SK-N-SH treated with all-trans-retinoic acid at 6 μM for 48 hours (cell line): ENCODE measurements around the gene NPAS2.

Experiments
- ATAC-seq: fragments of 200-7000 bp; cut with Tn5 transposase; 3 replicates; pipeline ENCODE4 v1.9.1; 2020; ENCODE audit warnings: mild to moderate bottlenecking, moderate library complexity
- ARNTL ChIP-seq: fragments of 450-650 bp; formaldehyde crosslinking; IDR thresholded peaks from 2 replicates; pipeline ENCODE4 v1.5.0; 2020; ENCODE audit warnings: low read depth, mild to moderate bottlenecking, moderate library complexity, borderline replicate concordance
- BACH2 ChIP-seq: fragments of 250-450 bp; sonication (Bioruptor Pico); IDR thresholded peaks from 2 replicates; pipeline ENCODE4 v1.9.0; 2021; ENCODE audit warnings: mild to moderate bottlenecking, borderline replicate concordance
- CREB5 ChIP-seq: fragments of 250-450 bp; sonication (Bioruptor Pico); IDR thresholded peaks from 2 replicates; pipeline ENCODE4 v1.5.1; 2020; ENCODE audit warnings: low read depth, mild to moderate bottlenecking, moderate library complexity
- CSDC2 ChIP-seq: fragments of 250-450 bp; sonication (Bioruptor Pico); IDR thresholded peaks from 2 replicates; pipeline ENCODE4 v1.5.0; 2020; ENCODE audit warnings: mild to moderate bottlenecking, moderate library complexity
- ESRRG ChIP-seq: fragments of 250-450 bp; sonication (Bioruptor Pico); IDR thresholded peaks from 2 replicates; pipeline ENCODE4 v1.6.1; 2021; ENCODE audit warnings: mild to moderate bottlenecking
- GLIS3 ChIP-seq: fragments of 250-450 bp; sonication (Bioruptor Pico); IDR thresholded peaks from 2 replicates; pipeline ENCODE4 v1.5.0; 2020; ENCODE audit warnings: mild to moderate bottlenecking, moderate library complexity
- ISL1 ChIP-seq: fragments of 250-450 bp; sonication (Bioruptor Pico); IDR thresholded peaks from 2 replicates; pipeline ENCODE4 v2.1.2; 2022; ENCODE audit warnings: mild to moderate bottlenecking, moderate library complexity
- PATZ1 ChIP-seq: fragments of 250-450 bp; sonication (Bioruptor Pico); IDR thresholded peaks from 2 replicates; pipeline ENCODE4 v1.8.0; 2020; ENCODE audit warnings: mild to moderate bottlenecking, moderate library complexity, borderline replicate concordance
- POU6F1 ChIP-seq: fragments of 250-450 bp; sonication (Bioruptor Pico); IDR thresholded peaks from 2 replicates; pipeline ENCODE4 v1.8.0; 2021; ENCODE audit warnings: low read depth, mild to moderate bottlenecking, moderate library complexity, borderline replicate concordance
- RARB ChIP-seq: fragments of 250-450 bp; sonication (Bioruptor Pico); IDR thresholded peaks from 2 replicates; pipeline ENCODE4 v1.8.0; 2021; ENCODE audit warnings: mild to moderate bottlenecking, moderate library complexity
- SNAI2 ChIP-seq: fragments of 250-450 bp; sonication (Bioruptor Pico); IDR thresholded peaks from 2 replicates; pipeline ENCODE4 v1.5.0; 2020; ENCODE audit warnings: mild to moderate bottlenecking, moderate library complexity
- TOX ChIP-seq: fragments of 250-450 bp; sonication (Bioruptor Pico); IDR thresholded peaks from 2 replicates; pipeline ENCODE4 v1.8.0; 2021; ENCODE audit warnings: mild to moderate bottlenecking, moderate library complexity, borderline replicate concordance
- TSHZ2 ChIP-seq: fragments of 250-450 bp; sonication (Bioruptor Pico); IDR thresholded peaks from 2 replicates; pipeline ENCODE4 v1.5.0; 2020; ENCODE audit warnings: mild to moderate bottlenecking, moderate library complexity
- ZFP3 ChIP-seq: fragments of 250-450 bp; sonication (Bioruptor Pico); IDR thresholded peaks from 2 replicates; pipeline ENCODE4 v1.5.0; 2020; ENCODE audit warnings: mild to moderate bottlenecking, moderate library complexity
- ZFP30 ChIP-seq: fragments of 450-650 bp; formaldehyde crosslinking; IDR thresholded peaks from 2 replicates; pipeline ENCODE4 v1.5.0; 2022; ENCODE audit warnings: mild to moderate bottlenecking, moderate library complexity
- ZNF565 ChIP-seq: fragments of 450-650 bp; formaldehyde crosslinking; conservative IDR thresholded peaks from 2 replicates; pipeline ENCODE4 v1.5.0; 2020; ENCODE audit warnings: low read depth, mild to moderate bottlenecking, moderate library complexity
- ZNF70 ChIP-seq: fragments of 450-650 bp; formaldehyde crosslinking; IDR thresholded peaks from 2 replicates; pipeline ENCODE4 v1.5.0; 2020; ENCODE audit warnings: mild to moderate bottlenecking, moderate library complexity
- TF ChIP-seq, protein P1 (sequence below): fragments of 250-450 bp; sonication (Bioruptor Pico); IDR thresholded peaks from 2 replicates; pipeline ENCODE4 v1.5.1; 2021; ENCODE audit warnings: mild to moderate bottlenecking, moderate library complexity

The NPAS2 gene

DNA sequence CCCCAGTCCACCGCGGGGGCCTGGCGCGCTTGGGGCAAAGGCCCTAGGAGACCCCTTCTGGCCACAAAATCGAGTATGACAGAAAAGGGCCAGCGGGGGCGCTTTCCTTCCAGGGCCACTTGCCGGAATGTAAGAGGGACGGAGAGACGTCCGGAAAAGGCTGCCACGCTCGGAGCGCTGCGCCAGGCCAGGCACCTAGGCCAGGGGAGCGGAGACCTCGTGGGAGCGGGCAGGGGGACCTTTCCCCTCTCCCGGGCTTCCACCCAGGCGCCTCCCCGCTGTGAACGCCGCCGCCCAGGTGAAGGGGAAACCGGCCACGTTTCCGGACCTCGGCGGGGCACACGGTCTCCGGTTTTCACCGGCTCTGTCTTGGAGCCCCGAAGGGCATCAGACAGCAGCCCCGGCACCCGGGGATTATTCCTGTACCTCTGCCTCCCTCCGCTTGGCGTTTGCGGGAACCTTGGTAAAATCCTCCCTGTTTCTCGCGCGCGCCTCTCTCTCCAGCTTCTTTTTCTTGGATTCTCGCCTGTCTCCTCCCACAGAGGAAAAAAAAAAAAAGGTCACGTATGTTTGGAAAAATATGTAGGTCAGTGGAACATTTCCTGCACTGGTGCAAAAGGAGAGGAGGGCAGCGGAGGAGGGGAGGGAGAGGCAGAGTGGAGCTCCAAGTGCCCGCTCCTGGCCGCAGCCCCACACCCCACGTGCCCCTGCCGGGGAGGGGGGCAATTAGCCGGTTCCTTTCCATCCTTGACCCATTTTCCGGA is 1.2 kb upstream of the NPAS2 start:
- peak; percentile 68 for ATAC-seq
- TF ChIP-seq ZNF70 (no peak), CREB5 (no peak), ZFP3 (CRISPR knock-in tag) (no peak), ISL1 (CRISPR knock-in tag) (no peak), ZNF565 (CRISPR knock-in tag) (no peak), SNAI2 (CRISPR knock-in tag) (no peak), ZFP30 (CRISPR knock-in tag) (no peak)

GRCh38 chr2:100820273-100820522 is 259 bp downstream of the NPAS2 start:
- no peak for ATAC-seq
- TF ChIP-seq TOX (CRISPR knock-in tag) (no peak), ZNF70 (no peak), ARNTL (CRISPR knock-in tag) (no peak), TSHZ2 (CRISPR knock-in tag) (no peak), ISL1 (CRISPR knock-in tag) (no peak), POU6F1 (CRISPR knock-in tag) (no peak), RARB (CRISPR knock-in tag) (no peak), SNAI2 (CRISPR knock-in tag) (no peak), ESRRG (CRISPR knock-in tag) (no peak), ZFP3 (CRISPR knock-in tag) (no peak), ZNF565 (CRISPR knock-in tag) (no peak), PATZ1 (CRISPR knock-in tag) (no peak), GLIS3 (no peak), BACH2 (CRISPR knock-in tag) (no peak), CSDC2 (CRISPR knock-in tag) (no peak), ZFP30 (CRISPR knock-in tag) (no peak), CREB5 (no peak)
- TF ChIP-seq, protein P1, sequence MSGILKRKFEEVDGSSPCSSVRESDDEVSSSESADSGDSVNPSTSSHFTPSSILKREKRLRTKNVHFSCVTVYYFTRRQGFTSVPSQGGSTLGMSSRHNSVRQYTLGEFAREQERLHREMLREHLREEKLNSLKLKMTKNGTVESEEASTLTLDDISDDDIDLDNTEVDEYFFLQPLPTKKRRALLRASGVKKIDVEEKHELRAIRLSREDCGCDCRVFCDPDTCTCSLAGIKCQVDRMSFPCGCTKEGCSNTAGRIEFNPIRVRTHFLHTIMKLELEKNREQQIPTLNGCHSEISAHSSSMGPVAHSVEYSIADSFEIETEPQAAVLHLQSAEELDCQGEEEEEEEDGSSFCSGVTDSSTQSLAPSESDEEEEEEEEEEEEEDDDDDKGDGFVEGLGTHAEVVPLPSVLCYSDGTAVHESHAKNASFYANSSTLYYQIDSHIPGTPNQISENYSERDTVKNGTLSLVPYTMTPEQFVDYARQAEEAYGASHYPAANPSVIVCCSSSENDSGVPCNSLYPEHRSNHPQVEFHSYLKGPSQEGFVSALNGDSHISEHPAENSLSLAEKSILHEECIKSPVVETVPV (CRISPR knock-in tag), result no peak
